Activated CD4-positive, alpha-beta memory T cell treated with anti-CD3 and anti-CD28 coated beads, Interleukin-2, amount 10 ng/mL, durations not matched to agents 7 days and 5 days (primary cell): ENCODE results near the gene ASTN1. TPM values are rescaled to one million over a fixed set of nuclear protein-coding genes. Genes with fewer than 3 reads are reported as not detected.

Source experiments
- CTCF ChIA-PET: fragments of 350-600 bp; sonication (Branson Sonifier 250); formaldehyde crosslinking; loops from one replicate; lab custom pipeline; 2021; ENCODE audit warnings: antibody characterized with exemption, inconsistent platforms; lab: Charles Lee
- POLR2A ChIA-PET: fragments of 350-600 bp; sonication (Branson Sonifier 250); formaldehyde crosslinking; loops from one replicate; lab custom pipeline; 2021; ENCODE audit warnings: antibody characterized with exemption; lab: Charles Lee
- DNase-seq: peaks from one replicate; pipeline ENCODE4 v3.0.0-alpha.2; 2020
- H3K27ac Mint-ChIP-seq: one replicate; pipeline ENCODE4 v1.8.0; 2021; ENCODE audit warnings: mild to moderate bottlenecking, mixed read lengths
- H3K27me3 Mint-ChIP-seq: one replicate; pipeline ENCODE4 v1.8.0; 2021; ENCODE audit warnings: mixed read lengths
- H3K36me3 Mint-ChIP-seq: one replicate; pipeline ENCODE4 v1.8.0; 2021; ENCODE audit warnings: low read depth, mixed read lengths
- H3K4me1 Mint-ChIP-seq: one replicate; pipeline ENCODE4 v1.8.0; 2021; ENCODE audit warnings: mixed read lengths
- H3K4me3 Mint-ChIP-seq: one replicate; pipeline ENCODE4 v1.8.0; 2021; ENCODE audit warnings: mild to moderate bottlenecking, mixed read lengths
- H3K9me3 Mint-ChIP-seq: one replicate; pipeline ENCODE4 v1.8.0; 2021; ENCODE audit warnings: mixed read lengths
- total RNA-seq, 2 experiments: library from RNA; stranded (reverse); gene quantifications; one replicate each; pipeline ENCODE4 v1.2.3, GENCODE V29; 2021

The ASTN1 gene
- not detected for total RNA-seq

- H3K27ac Mint-ChIP-seq: no peak within 1 kb of the TSS
- H3K27me3 Mint-ChIP-seq: peaks cover 25% of the 10 kb centered on the region
- CTCF ChIA-PET: no interaction called here
- no peak for DNase-seq
- POLR2A ChIA-PET: no interaction called here
- no peaks in the 10 kb centered on the region for H3K36me3 Mint-ChIP-seq
- no peaks in the 10 kb centered on the region for H3K9me3 Mint-ChIP-seq
- H3K4me3 Mint-ChIP-seq: no peak within 1 kb of the TSS
- H3K4me1 Mint-ChIP-seq: no peaks in the 10 kb centered on the region
Observed at GRCh38 chr1:177164380-177165068, at the start of gene ASTN1. Gene ASTN1 (minus strand): TSS chr1:177164712. CDS start chr1:177164676, 36 bp downstream.

- ChIA-PET CTCF (no interaction called here), POLR2A (no interaction called here)
- no peaks in the 10 kb centered on the region for H3K4me1 Mint-ChIP-seq
- H3K27me3 Mint-ChIP-seq: no peaks in the 10 kb centered on the region
- H3K4me3 Mint-ChIP-seq: no peak overlapping the region
- no peaks in the 10 kb centered on the region for H3K9me3 Mint-ChIP-seq
- DNase-seq: no peak
- no peaks in the 10 kb centered on the region for H3K36me3 Mint-ChIP-seq
- H3K27ac Mint-ChIP-seq: no peak overlapping the region
Observed at GRCh38 chr1:177211231-177211630, 46.7 kb upstream of the ASTN1 start.

GRCh38 chr1:177210071-177210470 is 45.6 kb upstream of the ASTN1 start:
- no peak for DNase-seq

GRCh38 chr1:177209357-177209756 is 44.8 kb upstream of the ASTN1 start:
- no peak for DNase-seq
- POLR2A ChIA-PET: no interaction called here
- H3K27me3 Mint-ChIP-seq: no peaks in the 10 kb centered on the region
- no peak overlapping the region for H3K27ac Mint-ChIP-seq
- no peaks in the 10 kb centered on the region for H3K9me3 Mint-ChIP-seq
- H3K4me3 Mint-ChIP-seq: no peak overlapping the region
- no peaks in the 10 kb centered on the region for H3K4me1 Mint-ChIP-seq
- CTCF ChIA-PET: no interaction called here
- H3K36me3 Mint-ChIP-seq: no peaks in the 10 kb centered on the region

More at GRCh38 chr1:177210071-177210470, 45.6 kb upstream of the ASTN1 start:
- Mint-ChIP-seq H3K4me1 (no peaks in the 10 kb centered on the region), H3K4me3 (no peak overlapping the region), H3K36me3 (no peaks in the 10 kb centered on the region), H3K27me3 (no peaks in the 10 kb centered on the region), H3K27ac (no peak overlapping the region), H3K9me3 (no peaks in the 10 kb centered on the region)
- POLR2A ChIA-PET: no interaction called here
- CTCF ChIA-PET: no interaction called here

- DNase-seq: no peak
- H3K27me3 Mint-ChIP-seq: no peaks in the 10 kb centered on the region
- no peaks in the 10 kb centered on the region for H3K9me3 Mint-ChIP-seq
- CTCF ChIA-PET: no interaction called here
- H3K36me3 Mint-ChIP-seq: no peaks in the 10 kb centered on the region
- POLR2A ChIA-PET: no interaction called here
- H3K27ac Mint-ChIP-seq: no peak overlapping the region
- H3K4me1 Mint-ChIP-seq: no peaks in the 10 kb centered on the region
- H3K4me3 Mint-ChIP-seq: no peak overlapping the region
Observed at GRCh38 chr1:177208920-177209319, 44.4 kb upstream of the ASTN1 start.

- no peaks in the 10 kb centered on the region for H3K4me1 Mint-ChIP-seq
- POLR2A ChIA-PET: no interaction called here
Observed at GRCh38 chr1:177206831-177207355, 42.4 kb upstream of the ASTN1 start.

GRCh38 chr1:177200290-177200689 is 35.8 kb upstream of the ASTN1 start:
- ChIA-PET POLR2A (no interaction called here), CTCF (no interaction called here)
- Mint-ChIP-seq H3K4me1 (no peaks in the 10 kb centered on the region), H3K36me3 (no peaks in the 10 kb centered on the region), H3K27ac (no peak overlapping the region), H3K27me3 (no peaks in the 10 kb centered on the region), H3K4me3 (no peak overlapping the region), H3K9me3 (no peaks in the 10 kb centered on the region)
- DNase-seq: no peak

More at GRCh38 chr1:177206831-177207355, 42.4 kb upstream of the ASTN1 start:
- no peak overlapping the region for H3K27ac Mint-ChIP-seq
- no peaks in the 10 kb centered on the region for H3K27me3 Mint-ChIP-seq
- no peaks in the 10 kb centered on the region for H3K36me3 Mint-ChIP-seq
- no peak for DNase-seq
- CTCF ChIA-PET: no interaction called here
- no peaks in the 10 kb centered on the region for H3K9me3 Mint-ChIP-seq
- no peak overlapping the region for H3K4me3 Mint-ChIP-seq

GRCh38 chr1:177198243-177198642 is 33.7 kb upstream of the ASTN1 start:
- H3K4me1 Mint-ChIP-seq: no peaks in the 10 kb centered on the region
- no peaks in the 10 kb centered on the region for H3K27me3 Mint-ChIP-seq
- POLR2A ChIA-PET: no interaction called here
- no peaks in the 10 kb centered on the region for H3K36me3 Mint-ChIP-seq
- H3K27ac Mint-ChIP-seq: no peak overlapping the region
- no peak overlapping the region for H3K4me3 Mint-ChIP-seq
- no peaks in the 10 kb centered on the region for H3K9me3 Mint-ChIP-seq
- no peak for DNase-seq
- CTCF ChIA-PET: interaction anchor here (1.3 kb wide), 1 partner anchor 17 kb away, joined by 4 read pairs; no protein-coding TSS in a partner anchor

GRCh38 chr1:177190308-177190970 is 25.9 kb upstream of the ASTN1 start:
- Mint-ChIP-seq H3K36me3 (no peaks in the 10 kb centered on the region), H3K27me3 (no peaks in the 10 kb centered on the region)
- POLR2A ChIA-PET: no interaction called here

GRCh38 chr1:177186639-177187038 is 22.1 kb upstream of the ASTN1 start:
- H3K27me3 Mint-ChIP-seq: peaks cover 4% of the 10 kb centered on the region
- POLR2A ChIA-PET: no interaction called here
- no peak overlapping the region for H3K4me3 Mint-ChIP-seq
- H3K27ac Mint-ChIP-seq: no peak overlapping the region
- no peaks in the 10 kb centered on the region for H3K36me3 Mint-ChIP-seq
- CTCF ChIA-PET: no interaction called here
- no peaks in the 10 kb centered on the region for H3K9me3 Mint-ChIP-seq
- DNase-seq: no peak
- H3K4me1 Mint-ChIP-seq: peaks cover 4% of the 10 kb centered on the region

More at GRCh38 chr1:177190308-177190970, 25.9 kb upstream of the ASTN1 start:
- CTCF ChIA-PET: no interaction called here
- Mint-ChIP-seq H3K4me1 (no peaks in the 10 kb centered on the region), H3K27ac (no peak overlapping the region), H3K9me3 (no peaks in the 10 kb centered on the region), H3K4me3 (no peak overlapping the region)
- DNase-seq: no peak

- Mint-ChIP-seq H3K4me3 (no peak overlapping the region), H3K27ac (no peak overlapping the region), H3K27me3 (peaks cover 7% of the 10 kb centered on the region), H3K9me3 (no peaks in the 10 kb centered on the region), H3K4me1 (peaks cover 7% of the 10 kb centered on the region), H3K36me3 (no peaks in the 10 kb centered on the region)
- CTCF ChIA-PET: no interaction called here
- POLR2A ChIA-PET: no interaction called here
- DNase-seq: no peak
Observed at GRCh38 chr1:177185209-177185608, 20.7 kb upstream of the ASTN1 start.

GRCh38 chr1:177183836-177184235 is 19.3 kb upstream of the ASTN1 start:
- peaks cover 7% of the 10 kb centered on the region for H3K27me3 Mint-ChIP-seq
- no peak for DNase-seq
- no peaks in the 10 kb centered on the region for H3K9me3 Mint-ChIP-seq
- H3K27ac Mint-ChIP-seq: no peak overlapping the region
- H3K4me1 Mint-ChIP-seq: peaks cover 7% of the 10 kb centered on the region
- H3K4me3 Mint-ChIP-seq: no peak overlapping the region
- ChIA-PET CTCF (no interaction called here), POLR2A (no interaction called here)
- no peaks in the 10 kb centered on the region for H3K36me3 Mint-ChIP-seq

- Mint-ChIP-seq H3K4me1 (peaks cover 7% of the 10 kb centered on the region), H3K36me3 (no peaks in the 10 kb centered on the region), H3K4me3 (no peak overlapping the region), H3K9me3 (no peaks in the 10 kb centered on the region), H3K27ac (no peak overlapping the region), H3K27me3 (peaks cover 7% of the 10 kb centered on the region)
- CTCF ChIA-PET: interaction anchor here (1.0 to 1.7 kb wide), 4 partner anchors 10 to 285 kb away, joined by 4 to 7 read pairs (median 5); no protein-coding TSS in a partner anchor
- POLR2A ChIA-PET: no interaction called here
- DNase-seq: peak; percentile 35
Observed at GRCh38 chr1:177181631-177182291, 17.2 kb upstream of the ASTN1 start.
